Activated CD4-positive, alpha-beta memory T cell treated with anti-CD3 and anti-CD28 coated beads for 36 hours (primary cell): ENCODE measurements around the gene IL1RN. TPM values are rescaled to one million over a fixed set of nuclear protein-coding genes. Genes with fewer than 3 reads are reported as not detected.

Experiments
- CTCF ChIA-PET: fragments of 350-600 bp; sonication (Branson Sonifier 250); formaldehyde crosslinking; loops from one replicate; lab custom pipeline; 2021; ENCODE audit warnings: antibody characterized with exemption, inconsistent platforms; lab: Charles Lee
- POLR2A ChIA-PET: fragments of 350-600 bp; sonication (Branson Sonifier 250); formaldehyde crosslinking; loops from one replicate; lab custom pipeline; 2021; ENCODE audit warnings: antibody characterized with exemption; lab: Charles Lee
- DNase-seq: peaks from one replicate; pipeline ENCODE4 v3.0.0-alpha.2; 2020
- H3K27ac Mint-ChIP-seq: one replicate; pipeline ENCODE4 v1.8.0; 2021; ENCODE audit warnings: mixed read lengths
- H3K27me3 Mint-ChIP-seq: one replicate; pipeline ENCODE4 v1.8.0; 2021; ENCODE audit warnings: mixed read lengths
- H3K36me3 Mint-ChIP-seq: one replicate; pipeline ENCODE4 v1.8.0; 2021; ENCODE audit warnings: mixed read lengths
- H3K4me1 Mint-ChIP-seq: one replicate; pipeline ENCODE4 v1.8.0; 2021; ENCODE audit warnings: low read depth, mixed read lengths
- H3K4me3 Mint-ChIP-seq: one replicate; pipeline ENCODE4 v1.8.0; 2021; ENCODE audit warnings: mild to moderate bottlenecking, mixed read lengths
- H3K9me3 Mint-ChIP-seq: one replicate; pipeline ENCODE4 v1.8.0; 2021; ENCODE audit warnings: mixed read lengths
- intact Hi-C: fragments of 100-400 bp; cut with micrococcal nuclease; formaldehyde crosslinking; loops from one replicate; pipeline ENCODE4 v1.15.1; 2023
- total RNA-seq, 2 experiments: library from RNA; stranded (reverse); gene quantifications; one replicate each; pipeline ENCODE4 v1.2.3, GENCODE V29; 2021

Gene IL1RN, protein sequence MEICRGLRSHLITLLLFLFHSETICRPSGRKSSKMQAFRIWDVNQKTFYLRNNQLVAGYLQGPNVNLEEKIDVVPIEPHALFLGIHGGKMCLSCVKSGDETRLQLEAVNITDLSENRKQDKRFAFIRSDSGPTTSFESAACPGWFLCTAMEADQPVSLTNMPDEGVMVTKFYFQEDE
- 10 to 100 TPM in 1 of 2 experiments, 1 to 10 TPM in 1; 9.8 to 10.5 TPM for total RNA-seq

DNA sequence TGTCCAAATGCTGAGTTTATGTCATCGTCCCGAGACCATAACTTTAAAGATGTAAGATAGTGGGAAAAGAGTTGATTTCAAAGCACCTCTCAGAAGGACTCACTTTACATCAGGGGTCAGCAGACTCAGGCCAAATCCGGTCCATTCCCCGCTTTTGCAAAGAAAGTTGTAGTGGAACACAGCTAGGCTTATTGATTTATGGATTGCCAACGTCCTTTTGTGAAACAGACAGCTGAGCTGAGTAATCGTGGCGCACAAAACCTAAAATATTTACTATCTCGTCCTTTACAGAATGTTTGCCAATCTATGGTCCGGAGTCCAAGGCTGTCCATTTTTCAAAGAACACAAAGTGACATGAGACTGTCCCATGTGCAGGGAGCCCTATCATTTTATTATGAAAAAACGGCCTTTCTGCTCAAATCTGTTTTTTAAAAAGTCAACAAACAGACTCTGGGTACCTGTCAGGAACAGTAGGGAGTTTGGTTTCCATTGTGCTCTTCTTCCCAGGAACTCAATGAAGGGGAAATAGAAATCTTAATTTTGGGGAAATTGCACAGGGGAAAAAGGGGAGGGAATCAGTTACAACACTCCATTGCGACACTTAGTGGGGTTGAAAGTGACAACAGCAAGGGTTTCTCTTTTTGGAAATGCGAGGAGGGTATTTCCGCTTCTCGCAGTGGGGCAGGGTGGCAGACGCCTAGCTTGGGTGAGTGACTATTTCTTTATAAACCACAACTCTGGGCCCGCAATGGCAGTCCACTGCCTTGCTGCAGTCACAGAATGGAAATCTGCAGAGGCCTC is at the start of gene IL1RN:
Gene IL1RN, plus strand, starts transcription at position 754 of the 801 bp plus-strand sequence. Its CDS starts 27 bp downstream, at position 781.
- Mint-ChIP-seq H3K27me3 (peaks cover 9% of the 10 kb centered on the region), H3K27ac (no peak within 1 kb of the TSS), H3K4me1 (peaks cover 29% of the 10 kb centered on the region), H3K9me3 (no peaks in the 10 kb centered on the region), H3K36me3 (no peaks in the 10 kb centered on the region), H3K4me3 (no peak within 1 kb of the TSS)
- CTCF ChIA-PET, result interaction anchor here (0.8 to 3.1 kb wide), 3 partner anchors 10 to 76 kb away, joined by 3 to 26 read pairs (median 4); no protein-coding TSS in a partner anchor
- DNase-seq, result no peak
- intact Hi-C loops, result no loop called here
- POLR2A ChIA-PET, result no interaction called here

DNA sequence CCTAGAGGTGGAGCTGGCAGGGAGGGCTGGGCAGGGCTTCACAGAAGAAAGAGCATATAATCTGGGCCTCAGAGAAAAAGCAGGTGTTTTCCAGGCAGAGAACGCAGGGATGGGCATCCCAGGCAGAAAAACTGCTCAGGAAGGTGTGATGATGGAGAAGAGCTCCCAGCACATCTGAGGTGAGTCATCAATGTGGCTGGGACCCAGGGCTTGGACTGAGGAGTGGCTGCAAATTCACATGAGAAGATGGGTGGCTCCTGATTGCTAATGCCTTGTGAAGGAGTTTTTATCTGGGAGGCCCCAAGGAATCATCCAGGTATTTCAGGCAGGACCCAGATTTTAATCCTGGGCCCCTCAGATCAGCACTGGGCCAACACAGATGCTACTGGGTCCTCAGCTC is 49.5 kb upstream of the IL1RN start:
- no peak overlapping the region for H3K4me3 Mint-ChIP-seq
- POLR2A ChIA-PET, result no interaction called here
- H3K27ac Mint-ChIP-seq, result no peak overlapping the region
- H3K36me3 Mint-ChIP-seq, result no peaks in the 10 kb centered on the region
- peaks cover 4% of the 10 kb centered on the region for H3K4me1 Mint-ChIP-seq
- no peaks in the 10 kb centered on the region for H3K9me3 Mint-ChIP-seq
- DNase-seq, result no peak
- H3K27me3 Mint-ChIP-seq, result peaks cover 3% of the 10 kb centered on the region
- intact Hi-C loops, result no loop called here
- CTCF ChIA-PET, result interaction anchor here (0.6 to 14.3 kb wide), 6 partner anchors 19 to 293 kb away, joined by 3 to 239 read pairs (median 4); partner anchors contain the start of gene IL36RN

DNA sequence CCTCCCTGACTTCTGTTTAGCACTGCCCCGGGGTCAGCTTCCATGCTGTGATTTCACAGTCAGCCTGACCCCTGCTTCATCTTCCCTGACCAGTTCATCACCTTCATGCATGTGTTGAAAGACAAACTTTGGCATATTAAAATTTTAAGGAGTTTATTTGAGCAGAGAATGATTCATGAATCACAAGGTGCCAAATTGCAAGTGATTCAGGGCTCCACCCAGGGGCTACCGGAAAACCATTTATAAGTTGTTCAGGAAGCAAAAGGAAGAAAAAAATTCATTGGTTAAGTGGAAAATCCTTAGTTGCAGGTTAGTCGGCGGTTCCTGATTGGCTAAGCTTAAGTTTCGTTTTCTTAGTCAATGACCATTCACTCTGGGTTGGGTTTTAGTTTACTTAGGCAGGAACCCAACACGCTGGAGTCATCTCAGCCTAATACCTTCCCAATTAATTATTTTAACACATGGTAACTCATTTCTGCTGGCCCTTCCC is 49.0 kb upstream of the IL1RN start:
- ChIA-PET POLR2A (no interaction called here), CTCF (interaction anchor here (0.6 to 14.3 kb wide), 6 partner anchors 20 to 292 kb away, joined by 4 to 239 read pairs (median 5); partner anchors contain the start of gene IL36RN)
- peaks cover 7% of the 10 kb centered on the region for H3K27me3 Mint-ChIP-seq
- intact Hi-C loops, result no loop called here
- DNase-seq, result no peak
- peaks cover 8% of the 10 kb centered on the region for H3K4me1 Mint-ChIP-seq
- no peak overlapping the region for H3K4me3 Mint-ChIP-seq
- no peak overlapping the region for H3K27ac Mint-ChIP-seq
- H3K9me3 Mint-ChIP-seq, result no peaks in the 10 kb centered on the region
- no peaks in the 10 kb centered on the region for H3K36me3 Mint-ChIP-seq

DNA sequence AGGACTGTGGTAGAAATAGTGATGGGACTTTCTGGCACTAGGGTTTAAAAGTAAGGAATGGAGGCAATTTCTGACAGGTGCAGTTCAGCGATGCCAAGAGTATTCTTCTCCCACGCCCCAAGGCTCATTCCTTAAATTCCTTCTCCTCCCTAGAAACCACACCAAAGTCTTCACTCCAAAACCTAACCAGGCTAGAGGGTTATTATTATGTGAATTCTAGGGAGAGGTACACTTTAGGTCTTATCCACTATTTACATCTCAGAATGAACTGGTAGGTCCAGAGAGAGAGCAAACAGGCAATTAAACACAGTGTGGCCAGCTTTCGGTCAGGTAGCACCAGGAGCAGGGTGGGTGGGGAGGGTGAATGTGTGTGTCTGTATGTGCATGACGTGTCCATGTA is 48.3 kb upstream of the IL1RN start:
- DNase-seq, result no peak
- no peaks in the 10 kb centered on the region for H3K36me3 Mint-ChIP-seq
- POLR2A ChIA-PET, result no interaction called here
- H3K4me3 Mint-ChIP-seq, result no peak overlapping the region
- peaks cover 7% of the 10 kb centered on the region for H3K27me3 Mint-ChIP-seq
- intact Hi-C loops, result no loop called here
- no peaks in the 10 kb centered on the region for H3K9me3 Mint-ChIP-seq
- CTCF ChIA-PET, result interaction anchor here (1.0 to 14.3 kb wide), 21 partner anchors 10 to 311 kb away, joined by 3 to 239 read pairs (median 8); partner anchors contain the start of genes IL36RN and PSD4
- no peak overlapping the region for H3K27ac Mint-ChIP-seq
- H3K4me1 Mint-ChIP-seq, result peaks cover 11% of the 10 kb centered on the region

DNA sequence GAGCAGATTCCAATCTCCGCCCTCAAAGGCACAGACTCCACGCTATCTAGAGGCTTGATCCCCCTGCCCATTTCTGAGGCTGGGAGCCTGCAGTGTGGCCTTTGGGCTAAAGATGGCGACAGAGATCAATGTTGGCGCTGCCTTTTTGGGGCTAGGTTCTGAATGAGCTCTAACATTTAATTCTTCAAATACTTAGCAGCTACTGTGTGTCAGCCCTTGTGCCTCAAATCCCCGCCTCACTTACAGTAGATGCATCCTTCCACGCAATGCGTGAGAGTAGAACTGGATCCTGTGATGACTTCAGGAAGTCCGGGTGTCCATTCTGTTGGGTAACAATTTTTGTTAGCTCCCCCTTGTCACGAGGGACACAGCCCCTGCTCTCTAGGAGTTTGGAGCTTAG is 47.3 kb upstream of the IL1RN start:
- POLR2A ChIA-PET, result interaction anchor here (0.6 to 1.0 kb wide), 2 partner anchors 28 to 101 kb away, joined by 3 to 5 read pairs; partner anchors contain the start of gene IL36B
- Mint-ChIP-seq H3K27me3 (peaks cover 7% of the 10 kb centered on the region), H3K4me1 (peaks cover 11% of the 10 kb centered on the region), H3K9me3 (no peaks in the 10 kb centered on the region), H3K36me3 (no peaks in the 10 kb centered on the region), H3K27ac (no peak overlapping the region), H3K4me3 (no peak overlapping the region)
- CTCF ChIA-PET, result interaction anchor here (0.6 to 14.3 kb wide), 54 partner anchors 9 to 310 kb away, joined by 3 to 239 read pairs (median 5); partner anchors contain the start of genes IL1RN, IL36RN and PSD4
- intact Hi-C loops, result loop anchor here (1.0 to 5.0 kb wide), 4 partner anchors 57 to 312 kb away; no protein-coding TSS in a partner anchor
- peak; percentile 74 for DNase-seq

DNA sequence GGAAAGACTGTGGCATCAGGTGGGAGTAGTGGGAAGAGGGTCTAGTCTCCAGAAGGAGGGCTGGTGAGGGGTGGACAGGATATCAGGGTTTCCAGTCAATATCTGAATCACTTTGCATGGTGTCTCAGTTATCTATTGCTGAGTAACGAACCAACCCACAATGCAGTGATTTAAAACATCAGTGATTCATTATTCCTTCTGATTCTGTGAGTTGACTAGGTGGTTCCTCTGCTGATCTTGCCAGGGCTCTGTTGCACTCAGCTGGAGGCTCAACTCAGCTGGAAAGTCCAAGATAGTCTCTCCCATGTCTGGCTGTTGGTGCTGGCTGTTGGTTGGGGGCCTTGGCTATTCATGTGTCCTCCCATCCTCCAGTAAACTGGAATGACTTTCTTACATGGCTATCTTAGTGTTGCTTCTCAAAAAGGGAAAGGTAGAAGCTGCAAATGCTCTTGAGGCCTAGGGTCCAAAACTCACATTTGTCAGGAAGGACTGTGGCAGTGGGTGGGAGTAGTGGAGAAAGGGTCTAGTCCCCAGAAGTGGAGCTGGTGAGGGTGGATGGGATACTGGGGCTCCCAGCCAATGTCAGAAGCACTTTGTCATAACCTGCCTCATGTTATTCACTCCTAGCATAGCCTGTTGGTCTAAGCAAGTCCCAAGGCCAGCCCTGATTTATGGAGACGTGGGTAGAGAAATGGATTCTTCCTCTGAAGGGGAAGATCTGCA is 45.7 kb upstream of the IL1RN start:
- Mint-ChIP-seq H3K27ac (no peak overlapping the region), H3K36me3 (no peaks in the 10 kb centered on the region), H3K9me3 (no peaks in the 10 kb centered on the region), H3K4me1 (peaks cover 10% of the 10 kb centered on the region), H3K27me3 (peaks cover 9% of the 10 kb centered on the region), H3K4me3 (no peak overlapping the region)
- ChIA-PET CTCF (interaction anchor here (0.6 to 14.3 kb wide), 4 partner anchors 16 to 67 kb away, joined by 3 to 239 read pairs (median 8); no protein-coding TSS in a partner anchor), POLR2A (interaction anchor here (1.2 kb wide), 1 partner anchor 97 kb away, joined by 3 read pairs; no protein-coding TSS in a partner anchor)
- intact Hi-C loops, result loop anchor here (5.0 kb wide), 1 partner anchor 311 kb away; no protein-coding TSS in a partner anchor
- no peak for DNase-seq

DNA sequence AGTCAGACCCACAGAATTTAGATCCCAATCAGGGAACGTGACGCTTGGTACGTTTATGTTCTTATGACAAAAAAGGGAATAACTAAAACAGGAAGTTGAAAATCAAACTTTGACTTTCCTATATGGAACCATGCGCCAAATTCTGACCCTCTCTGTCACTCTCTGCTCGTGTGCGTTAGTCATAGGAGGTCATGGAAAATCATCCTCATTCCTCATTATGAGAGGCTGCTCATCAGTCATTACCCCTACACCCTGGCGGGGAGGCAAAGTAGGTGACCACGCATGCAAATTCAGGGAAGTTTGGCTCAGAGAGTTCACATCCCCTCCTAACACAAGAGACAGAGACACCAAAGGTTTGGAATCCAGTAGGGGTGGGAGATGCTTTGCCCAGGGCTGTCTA is 44.1 kb upstream of the IL1RN start:
- H3K4me1 Mint-ChIP-seq, result peaks cover 10% of the 10 kb centered on the region
- H3K27ac Mint-ChIP-seq, result no peak overlapping the region
- no peaks in the 10 kb centered on the region for H3K36me3 Mint-ChIP-seq
- ChIA-PET POLR2A (no interaction called here), CTCF (interaction anchor here (1.0 to 14.3 kb wide), 3 partner anchors 21 to 116 kb away, joined by 6 to 239 read pairs (median 12); no protein-coding TSS in a partner anchor)
- H3K9me3 Mint-ChIP-seq, result peaks cover 3% of the 10 kb centered on the region
- no peak overlapping the region for H3K4me3 Mint-ChIP-seq
- peaks cover 12% of the 10 kb centered on the region for H3K27me3 Mint-ChIP-seq
- DNase-seq, result peak; percentile 38
- intact Hi-C loops, result loop anchor here (5.0 kb wide), 1 partner anchor 309 kb away; no protein-coding TSS in a partner anchor

DNA sequence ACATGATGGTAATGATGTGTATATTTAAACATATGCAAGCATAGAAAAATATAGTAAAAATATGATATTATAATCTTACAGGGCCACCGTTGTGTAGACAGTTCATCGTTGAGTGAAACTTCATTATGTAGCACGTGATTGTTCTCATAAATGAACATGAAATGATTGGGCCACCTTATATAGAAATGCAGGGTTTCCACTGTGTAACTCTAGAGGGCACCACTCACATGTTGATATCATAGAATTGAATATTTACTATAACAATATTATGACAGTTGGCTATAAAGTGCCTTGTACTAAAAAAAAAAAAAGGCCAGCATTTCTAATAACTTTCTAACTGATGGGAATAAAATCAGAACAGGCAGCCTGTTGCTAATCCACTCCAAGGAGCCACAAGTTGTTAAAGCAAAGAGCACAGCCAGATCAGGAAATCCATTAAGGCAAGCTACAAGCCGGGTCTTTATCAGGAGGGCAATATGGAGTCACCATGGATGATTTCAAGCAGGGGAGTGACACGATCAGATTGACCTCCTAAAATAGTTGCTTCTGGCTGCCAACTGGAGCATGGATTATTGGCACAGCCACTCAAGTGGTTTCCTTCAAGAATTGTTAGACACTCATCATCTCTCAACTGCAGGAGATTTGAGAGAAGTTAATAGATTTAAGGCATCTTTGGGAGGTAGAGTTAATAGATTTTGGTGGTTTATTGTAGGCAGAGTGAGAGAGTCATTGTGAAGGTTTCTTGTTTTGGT is 43.0 kb upstream of the IL1RN start:
- CTCF ChIA-PET, result interaction anchor here (0.6 to 14.3 kb wide), 21 partner anchors 12 to 542 kb away, joined by 3 to 239 read pairs (median 3); no protein-coding TSS in a partner anchor
- Mint-ChIP-seq H3K36me3 (no peaks in the 10 kb centered on the region), H3K27ac (no peak overlapping the region), H3K27me3 (peaks cover 12% of the 10 kb centered on the region), H3K9me3 (peaks cover 3% of the 10 kb centered on the region), H3K4me1 (peaks cover 10% of the 10 kb centered on the region), H3K4me3 (no peak overlapping the region)
- intact Hi-C loops, result loop anchor here (1.0 to 5.0 kb wide), 7 partner anchors 20 to 308 kb away; no protein-coding TSS in a partner anchor
- DNase-seq, result no peak
- POLR2A ChIA-PET, result no interaction called here

DNA sequence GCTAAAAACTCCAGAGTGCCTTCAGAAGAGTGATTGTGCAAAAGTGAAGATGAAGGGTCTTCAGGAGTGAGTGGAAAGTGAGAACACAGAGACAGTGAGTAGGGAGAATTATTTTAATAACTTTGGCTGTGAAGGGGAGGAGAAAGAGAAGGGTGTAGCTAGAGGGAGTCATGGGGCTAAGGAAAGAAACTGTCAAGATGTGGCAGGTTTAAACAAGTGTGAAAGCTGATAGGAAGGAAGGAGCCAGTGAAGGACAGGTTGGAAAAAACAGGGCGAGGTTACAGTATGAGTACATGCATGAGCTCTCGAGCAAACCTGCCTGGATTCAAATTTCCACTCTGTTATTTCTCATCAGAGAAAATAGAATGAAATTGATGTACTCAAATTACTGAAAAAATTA is 41.9 kb upstream of the IL1RN start:
- ChIA-PET POLR2A (no interaction called here), CTCF (interaction anchor here (0.9 to 14.3 kb wide), 8 partner anchors 13 to 119 kb away, joined by 3 to 239 read pairs (median 5); no protein-coding TSS in a partner anchor)
- H3K4me1 Mint-ChIP-seq, result peaks cover 10% of the 10 kb centered on the region
- DNase-seq, result no peak
- H3K36me3 Mint-ChIP-seq, result no peaks in the 10 kb centered on the region
- H3K9me3 Mint-ChIP-seq, result peaks cover 3% of the 10 kb centered on the region
- H3K27ac Mint-ChIP-seq, result no peak overlapping the region
- peaks cover 11% of the 10 kb centered on the region for H3K27me3 Mint-ChIP-seq
- H3K4me3 Mint-ChIP-seq, result no peak overlapping the region
- intact Hi-C loops, result loop anchor here (2.0 kb wide), 4 partner anchors 19 to 119 kb away; no protein-coding TSS in a partner anchor

DNA sequence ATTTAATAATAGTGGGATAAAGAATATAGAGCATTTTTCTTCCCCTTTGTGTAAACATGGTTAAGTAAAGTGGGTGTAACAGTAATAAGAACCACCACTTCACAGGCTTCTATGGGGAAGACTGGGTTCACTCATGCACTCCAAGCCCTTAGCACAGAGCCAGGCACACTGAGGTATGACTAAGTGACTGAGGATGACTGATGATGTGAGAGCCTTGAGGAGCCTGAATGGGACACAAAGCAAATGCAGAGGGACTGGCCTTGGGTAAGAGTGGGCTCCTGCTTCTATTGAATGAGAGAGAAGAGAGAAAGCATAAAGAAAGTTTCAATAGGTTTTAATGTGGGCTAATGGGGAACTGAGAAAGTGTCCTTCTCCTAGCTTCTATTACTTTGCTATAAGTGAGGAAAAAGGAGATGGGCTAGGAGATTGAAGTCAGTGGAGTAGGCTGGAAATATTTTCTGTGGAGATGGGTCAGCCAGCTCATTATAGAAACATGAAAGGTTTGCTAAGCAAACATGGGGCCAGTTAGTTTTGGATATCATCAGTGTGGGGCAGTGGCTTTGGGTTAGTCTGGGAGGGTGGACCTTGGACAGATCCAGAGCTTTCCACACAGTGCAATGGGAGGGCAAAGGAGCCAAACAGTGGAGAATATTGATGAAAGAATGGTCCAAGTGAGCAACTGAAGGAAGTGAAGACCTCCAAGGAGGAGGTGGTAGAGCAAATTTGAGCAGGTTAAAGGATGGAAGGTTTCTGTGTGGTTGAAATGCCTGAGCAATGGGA is 39.0 kb upstream of the IL1RN start:
- ChIA-PET CTCF (interaction anchor here (1.2 to 3.0 kb wide), 3 partner anchors 8 to 110 kb away, joined by 4 to 22 read pairs (median 5); no protein-coding TSS in a partner anchor), POLR2A (no interaction called here)
- no peaks in the 10 kb centered on the region for H3K36me3 Mint-ChIP-seq
- H3K9me3 Mint-ChIP-seq, result peaks cover 3% of the 10 kb centered on the region
- H3K4me1 Mint-ChIP-seq, result peaks cover 6% of the 10 kb centered on the region
- intact Hi-C loops, result no loop called here
- peaks cover 5% of the 10 kb centered on the region for H3K27me3 Mint-ChIP-seq
- no peak overlapping the region for H3K4me3 Mint-ChIP-seq
- no peak overlapping the region for H3K27ac Mint-ChIP-seq
- DNase-seq, result no peak
